HG03354 (cell line): Measurements from ENCODE around the gene SPINK5.

Experiments used
- ATAC-seq: cut with Tn5 transposase; IDR thresholded peaks from one replicate; pipeline ENCODE4 v1.9.1; 2021; ENCODE audit warnings: mild to moderate bottlenecking; ENCODE audit not compliant: unreplicated experiment, poor library complexity, severe bottlenecking

The SPINK5 gene

GRCh38 chr5:148091991-148092964 is 28.5 kb downstream of the SPINK5 start:
- no peak for ATAC-seq

- ATAC-seq = no peak
These were observed 30.6 kb downstream of the SPINK5 start for GRCh38 chr5:148094336-148094735.

GRCh38 chr5:148104226-148104625 is 40.4 kb downstream of the SPINK5 start:
- ATAC-seq = no peak

GRCh38 chr5:148107608-148108007 is 43.8 kb downstream of the SPINK5 start:
- ATAC-seq = no peak

GRCh38 chr5:148113243-148113642 is 49.5 kb downstream of the SPINK5 start:
- ATAC-seq = no peak

GRCh38 chr5:148120317-148120716 is 56.5 kb downstream of the SPINK5 start:
- no peak for ATAC-seq

GRCh38 chr5:148125641-148126040 is 61.9 kb downstream of the SPINK5 start:
- ATAC-seq = no peak

GRCh38 chr5:148135091-148136048 is 71.6 kb downstream of the SPINK5 start:
- ATAC-seq = no peak

GRCh38 chr5:148140846-148141245 is 77.1 kb downstream of the SPINK5 start:
- no peak for ATAC-seq

GRCh38 chr5:148141645-148142044 is 77.9 kb downstream of the SPINK5 start:
- no peak for ATAC-seq

- no peak for ATAC-seq
These were observed 82.1 kb downstream of the SPINK5 start for GRCh38 chr5:148145916-148146315.

GRCh38 chr5:148146487-148146886 is 82.7 kb downstream of the SPINK5 start:
- ATAC-seq = no peak

- ATAC-seq = no peak
These were observed 83.6 kb downstream of the SPINK5 start for GRCh38 chr5:148147415-148147814.

GRCh38 chr5:148151872-148152271 is 88.1 kb downstream of the SPINK5 start:
- ATAC-seq = no peak

- ATAC-seq = no peak
These were observed 89.0 kb downstream of the SPINK5 start for GRCh38 chr5:148152781-148153180.

- no peak for ATAC-seq
These were observed 92.8 kb downstream of the SPINK5 start for GRCh38 chr5:148156609-148157008.

- no peak for ATAC-seq
These were observed 98.3 kb downstream of the SPINK5 start for GRCh38 chr5:148162038-148162437.

- ATAC-seq = no peak
These were observed 99.6 kb downstream of the SPINK5 start for GRCh38 chr5:148163345-148163744.

- ATAC-seq = no peak
These were observed 102.9 kb downstream of the SPINK5 start for GRCh38 chr5:148166550-148167283.

- ATAC-seq = no peak
These were observed 104.5 kb downstream of the SPINK5 start, which contains the start of gene SPINK14 for GRCh38 chr5:148168246-148168645. Gene SPINK14 (plus strand): TSS chr5:148168546. CDS start chr5:148169733, 1,187 bp downstream.
